Astrocyte of the cerebellum (primary cell): ENCODE data around the gene VSX1.

Source experiments
- DNase-seq: peaks from one replicate; pipeline ENCODE4 v3.0.0-alpha.2; 2011; ENCODE audit warnings: low read depth
- H3K4me3 ChIP-seq: 2 replicates; pipeline ENCODE4 v1.5.1; 2011; ENCODE audit warnings: mild to moderate bottlenecking, low read depth, low read length, moderate library complexity
- CTCF ChIP-seq: IDR thresholded peaks from 2 replicates; pipeline ENCODE4 v1.5.1; 2012; ENCODE audit warnings: low read length, low read depth, moderate library complexity, mild to moderate bottlenecking; ENCODE audit errors: missing control alignments
- in situ Hi-C: cut with HindIII; loops from 2 replicates; pipeline ENCODE4 v1.10.0; 2017; ENCODE audit warnings: low sequenced_read_pairs

Gene VSX1

DNA sequence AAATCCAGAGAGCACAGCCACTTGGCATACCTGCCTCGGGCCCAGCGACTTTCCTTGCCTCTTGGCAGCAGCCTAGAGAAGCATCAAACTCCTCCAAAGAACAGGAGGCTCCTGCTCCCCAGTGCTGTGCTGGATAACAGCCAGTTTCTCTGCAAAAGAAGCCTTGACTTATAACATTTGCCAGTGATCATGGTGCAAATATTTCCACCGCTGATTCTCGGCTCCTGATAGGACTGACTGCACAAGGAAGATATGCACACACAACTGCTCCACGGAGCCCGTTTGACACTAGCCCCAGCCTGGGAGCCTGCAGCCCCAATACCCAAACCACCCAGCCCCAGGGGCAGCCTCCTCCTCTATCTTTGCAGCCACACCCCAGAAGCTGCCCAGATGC lies 41.5 kb downstream of the VSX1 start:
- DNase-seq, result peak; percentile 75
- TF ChIP-seq CTCF, result no peak
- in situ Hi-C loops, result no loop called here
- no peak overlapping the region for H3K4me3 ChIP-seq

GRCh38 chr20:25039697-25040437 lies 42.1 kb downstream of the VSX1 start:
- peak; percentile 89 for DNase-seq
- no peak for TF ChIP-seq CTCF
- no peak overlapping the region for H3K4me3 ChIP-seq
- in situ Hi-C loops, result no loop called here

DNA sequence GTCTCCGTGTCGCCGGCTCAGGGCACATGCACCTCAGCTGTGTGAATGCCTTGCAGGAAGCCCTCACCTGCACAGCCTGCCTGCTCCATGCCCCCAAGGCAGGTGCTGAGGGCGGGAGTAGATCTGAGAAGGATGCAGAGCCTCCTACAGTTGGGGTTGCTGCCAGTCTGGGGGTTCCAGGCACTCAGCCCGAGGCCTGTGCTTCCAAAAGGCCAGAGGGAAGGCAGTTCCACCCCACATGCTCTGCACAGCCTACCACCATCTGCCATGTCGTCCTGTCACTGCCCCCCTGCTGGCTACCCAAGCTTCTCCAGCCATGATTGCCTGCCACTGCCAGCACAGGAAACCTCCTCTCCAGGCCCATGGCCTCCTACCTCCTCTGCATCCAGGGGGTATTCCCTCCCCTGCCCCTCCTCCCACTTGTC lies 43.3 kb downstream of the VSX1 start:
- H3K4me3 ChIP-seq, result no peak overlapping the region
- TF ChIP-seq CTCF, result no peak
- in situ Hi-C loops, result no loop called here
- DNase-seq, result no peak

- TF ChIP-seq CTCF, result no peak
- no peak overlapping the region for H3K4me3 ChIP-seq
Measured at GRCh38 chr20:25038103-25038410, 43.9 kb downstream of the VSX1 start.

GRCh38 chr20:25037288-25038102 lies 44.4 kb downstream of the VSX1 start:
- no peak for DNase-seq
- no peak for TF ChIP-seq CTCF
- H3K4me3 ChIP-seq, result no peak overlapping the region
- in situ Hi-C loops, result no loop called here

More at GRCh38 chr20:25038103-25038410, 43.9 kb downstream of the VSX1 start:
- in situ Hi-C loops, result no loop called here
- no peak for DNase-seq

GRCh38 chr20:25036331-25036936 lies 45.5 kb downstream of the VSX1 start:
- no peak for TF ChIP-seq CTCF
- no peak for DNase-seq
- no peak overlapping the region for H3K4me3 ChIP-seq
- in situ Hi-C loops, result no loop called here
